Cardiac fibroblast (primary cell): ENCODE data around the gene SPRED2.

Source experiments
- DNase-seq, 2 donors: peaks; one replicate each; pipeline versions ENCODE4 v3.0.0 to v3.0.0-alpha.2; 2010; ENCODE audit warnings: low read depth in 2 of 2
- H3K4me3 ChIP-seq, 2 donors: replicated peaks in 1 of 2; 1 replicate in 1 of 2; 2 replicates in 1 of 2; pipeline ENCODE4 v1.5.1; 2011; ENCODE audit warnings: low read depth in 2 of 2, low read length in 2 of 2, mild to moderate bottlenecking in 2 of 2, moderate library complexity in 1 of 2
- CTCF ChIP-seq: IDR thresholded peaks from one replicate; pipeline ENCODE4 v1.5.1; 2011; ENCODE audit warnings: low read depth, mild to moderate bottlenecking, low read length, inconsistent platforms

SPRED2 gene

GRCh38 chr2:65297544-65297943, 134.9 kb downstream of the SPRED2 start:
- no peak for TF ChIP-seq CTCF
- DNase-seq = no peak
- no peak overlapping the region for H3K4me3 ChIP-seq

- DNase-seq = no peak
- H3K4me3 ChIP-seq = no peak overlapping the region
- no peak for TF ChIP-seq CTCF
Measured at GRCh38 chr2:65296971-65297370, 135.4 kb downstream of the SPRED2 start.

GRCh38 chr2:65294701-65295100, 137.7 kb downstream of the SPRED2 start:
- DNase-seq = no peak
- no peak for TF ChIP-seq CTCF
- H3K4me3 ChIP-seq = no peak overlapping the region

- no peak for TF ChIP-seq CTCF
- DNase-seq = no peak
- no peak overlapping the region for H3K4me3 ChIP-seq
Measured at GRCh38 chr2:65294136-65294535, 138.3 kb downstream of the SPRED2 start.

DNA sequence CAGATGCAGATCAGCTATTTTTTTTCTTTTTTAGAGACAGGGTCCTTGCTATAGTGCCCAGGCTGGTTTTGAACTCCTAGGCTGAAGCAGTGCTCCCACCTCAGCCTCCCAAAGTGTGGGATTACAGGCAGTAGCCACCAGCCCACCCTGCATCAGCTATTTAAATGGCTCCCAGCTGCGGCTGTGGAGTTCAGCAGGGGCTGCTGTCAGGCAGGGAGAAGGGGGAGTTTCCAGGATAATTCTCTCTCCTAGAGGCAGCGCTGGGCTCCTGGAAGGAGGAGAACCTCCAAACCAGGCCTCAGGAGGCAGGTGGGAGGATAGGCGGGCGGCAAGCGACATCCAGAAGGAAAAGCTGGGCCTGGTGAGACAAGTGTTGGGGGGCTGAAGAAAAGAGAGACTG, 139.0 kb downstream of the SPRED2 start:
- no peak overlapping the region for H3K4me3 ChIP-seq
- no peak for TF ChIP-seq CTCF
- no peak for DNase-seq

DNA sequence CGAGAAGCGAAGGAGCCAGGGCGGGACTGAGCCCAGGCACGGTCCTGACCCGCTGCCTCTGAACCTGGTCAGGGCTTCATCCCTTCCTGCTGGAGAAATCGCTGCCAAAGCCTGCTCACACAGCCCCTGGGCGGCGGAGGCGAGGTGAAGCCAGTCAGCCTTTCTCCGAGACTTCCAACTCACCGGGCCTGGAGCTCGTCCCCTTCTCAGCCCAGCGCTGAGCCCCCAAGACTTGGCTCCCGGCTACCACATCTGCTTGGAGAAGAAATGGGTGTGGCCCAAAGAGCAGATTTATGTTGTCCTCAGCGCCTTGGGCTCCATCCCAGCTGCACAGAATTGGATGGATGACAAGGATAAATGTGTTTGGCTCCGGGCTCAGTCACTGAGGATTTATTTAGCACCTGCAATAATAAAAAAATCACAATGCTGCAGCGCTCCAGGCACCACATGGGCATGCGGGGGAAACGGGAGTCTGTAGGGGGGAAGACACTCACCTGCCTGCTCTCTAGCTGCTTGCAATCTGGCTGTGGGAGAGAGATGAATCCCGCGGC, 139.9 kb downstream of the SPRED2 start:
- H3K4me3 ChIP-seq = no peak overlapping the region
- no peak for DNase-seq
- no peak for TF ChIP-seq CTCF

DNA sequence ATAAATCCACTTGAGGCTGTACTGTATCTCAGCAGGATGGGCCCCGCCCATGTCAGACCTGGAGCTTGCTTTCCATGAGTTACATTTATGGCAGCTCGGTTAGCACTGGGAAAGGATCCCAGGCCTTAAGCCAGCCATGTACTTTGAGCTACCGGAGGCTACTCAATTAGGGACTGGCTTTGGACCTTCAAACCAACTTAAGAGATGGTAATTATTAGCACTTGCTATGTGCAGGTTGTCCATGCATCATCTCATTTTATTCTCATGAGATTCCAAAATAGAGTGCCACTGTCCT, 140.3 kb downstream of the SPRED2 start:
- DNase-seq = no peak
- TF ChIP-seq CTCF = no peak
- H3K4me3 ChIP-seq = no peak overlapping the region
